ENCODE data around the gene PDIA3. TPM values are rescaled to one million over a fixed set of nuclear protein-coding genes. Genes with fewer than 3 reads are reported as not detected.
A peak's percentile ranks its signal among the peaks of the same experiment; 100 is the strongest.
"Not testable (repeated sequence)": the region's sequence is repeated elsewhere in the genome, so short reads cannot be mapped to it uniquely, and the experiment has no call there.

Gene PDIA3
- 100 to 1,000 TPM; 336 to 338 TPM for total RNA-seq
- polyA plus RNA-seq = 383 TPM

DNA sequence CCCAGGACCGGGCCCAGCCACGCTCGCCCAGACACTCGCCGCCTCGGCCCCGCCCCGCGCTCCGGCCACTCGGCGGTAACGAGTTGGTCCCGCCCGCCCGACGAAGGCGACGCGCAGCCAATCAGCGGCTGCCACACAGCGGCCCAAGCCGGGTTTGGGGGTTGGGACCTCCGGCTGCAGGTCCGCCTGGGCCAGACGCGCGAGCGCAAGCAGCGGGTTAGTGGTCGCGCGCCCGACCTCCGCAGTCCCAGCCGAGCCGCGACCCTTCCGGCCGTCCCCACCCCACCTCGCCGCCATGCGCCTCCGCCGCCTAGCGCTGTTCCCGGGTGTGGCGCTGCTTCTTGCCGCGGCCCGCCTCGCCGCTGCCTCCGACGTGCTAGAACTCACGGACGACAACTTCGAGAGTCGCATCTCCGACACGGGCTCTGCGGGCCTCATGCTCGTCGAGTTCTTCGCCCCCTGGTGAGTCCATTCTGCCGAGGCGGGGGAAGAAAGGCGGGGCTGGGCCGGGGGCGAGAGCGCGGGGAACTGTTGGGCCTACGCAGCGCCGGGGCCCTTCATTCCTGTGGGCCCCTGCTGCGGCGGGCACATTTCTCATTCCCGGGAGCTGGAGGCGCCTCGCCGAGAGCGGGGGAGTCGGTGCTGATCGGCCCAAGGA, at the start of gene PDIA3:
PDIA3 (plus strand) TSS at position 194 of the 658 bp plus-strand sequence; CDS start at position 296, 102 bp downstream.
- not testable (repeated sequence) for H3K27me3 Mint-ChIP-seq; H3K9me3 Mint-ChIP-seq; H3K9me3 ChIP-seq (ENCODE audit: low read length); H3K27me3 ChIP-seq (ENCODE audit: insufficient read depth, low read length, poor library complexity, severe bottlenecking); H3K36me3 ChIP-seq (ENCODE audit: insufficient read depth, low read length)
- Histone ChIP-seq H3K27ac (ENCODE audit: low read depth, low read length) (peak within 1 kb of the TSS; percentile 87), H3K4me1 (ENCODE audit: insufficient read depth, low read length) (peaks cover 31% of the 10 kb centered on the region), H3K4me3 (ENCODE audit: low read length) (peak within 1 kb of the TSS; percentile 97)
- POLR2A ChIA-PET = interaction anchor here (1.2 to 1.5 kb wide), 2 partner anchors 31 to 236 kb away, joined by 6 read pairs; partner anchors contain the start of gene ELL3
- H3K27ac Mint-ChIP-seq = peak within 1 kb of the TSS; percentile 94 to 99 (median 98)
- DNase-seq = peak; percentile 80 to 91 (median 87)
- CTCF ChIA-PET = interaction anchor here (1.9 kb wide), 1 partner anchor 31 kb away, joined by 5 read pairs; the partner anchor contains the start of gene ELL3
- peaks cover 0 to 17% (median 2%) of the 10 kb centered on the region in 3 donors for H3K36me3 Mint-ChIP-seq
- H3K4me3 Mint-ChIP-seq = peak within 1 kb of the TSS; percentile 92 to 98 (median 97)
- H3K4me1 Mint-ChIP-seq = peaks cover 31 to 47% (median 42%) of the 10 kb centered on the region in 3 donors

DNA sequence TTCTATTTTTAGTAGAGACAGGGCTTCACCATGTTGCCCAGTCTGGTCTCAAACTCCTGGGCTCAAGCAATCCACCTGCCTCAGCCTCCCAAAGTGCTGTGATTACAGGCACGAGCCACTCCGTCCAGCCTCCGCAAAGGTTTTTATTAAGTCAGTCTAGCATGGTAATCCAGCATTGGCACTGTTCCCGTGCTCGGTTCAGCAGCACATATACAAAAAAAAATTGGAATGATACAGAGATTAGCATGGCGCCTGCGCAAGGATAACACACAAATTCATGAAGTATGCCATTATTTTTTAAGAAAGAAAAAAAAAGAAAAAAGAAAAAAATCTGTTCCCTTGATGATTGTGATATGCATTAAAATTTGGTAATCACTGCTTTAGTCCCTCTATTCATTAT, 44.1 kb upstream of the PDIA3 start:
- Mint-ChIP-seq H3K36me3 (no peaks in the 10 kb centered on the region), H3K9me3 (no peaks in the 10 kb centered on the region), H3K4me1 (no peaks in the 10 kb centered on the region), H3K27ac (no peak overlapping the region), H3K4me3 (no peak overlapping the region), H3K27me3 (peaks cover 15 to 18% of the 10 kb centered on the region in 2 donors)
- no peak overlapping the region for H3K27ac ChIP-seq (ENCODE audit: low read depth, low read length)
- peaks cover 6% of the 10 kb centered on the region for H3K27me3 ChIP-seq (ENCODE audit: insufficient read depth, low read length, poor library complexity, severe bottlenecking)
- no peaks in the 10 kb centered on the region for H3K36me3 ChIP-seq (ENCODE audit: insufficient read depth, low read length)
- H3K4me1 ChIP-seq (ENCODE audit: insufficient read depth, low read length) = no peaks in the 10 kb centered on the region
- no peaks in the 10 kb centered on the region for H3K9me3 ChIP-seq (ENCODE audit: low read length)
- CTCF ChIA-PET = no interaction called here
- DNase-seq = no peak
- no peak overlapping the region for H3K4me3 ChIP-seq (ENCODE audit: low read length)
- POLR2A ChIA-PET = no interaction called here

DNA sequence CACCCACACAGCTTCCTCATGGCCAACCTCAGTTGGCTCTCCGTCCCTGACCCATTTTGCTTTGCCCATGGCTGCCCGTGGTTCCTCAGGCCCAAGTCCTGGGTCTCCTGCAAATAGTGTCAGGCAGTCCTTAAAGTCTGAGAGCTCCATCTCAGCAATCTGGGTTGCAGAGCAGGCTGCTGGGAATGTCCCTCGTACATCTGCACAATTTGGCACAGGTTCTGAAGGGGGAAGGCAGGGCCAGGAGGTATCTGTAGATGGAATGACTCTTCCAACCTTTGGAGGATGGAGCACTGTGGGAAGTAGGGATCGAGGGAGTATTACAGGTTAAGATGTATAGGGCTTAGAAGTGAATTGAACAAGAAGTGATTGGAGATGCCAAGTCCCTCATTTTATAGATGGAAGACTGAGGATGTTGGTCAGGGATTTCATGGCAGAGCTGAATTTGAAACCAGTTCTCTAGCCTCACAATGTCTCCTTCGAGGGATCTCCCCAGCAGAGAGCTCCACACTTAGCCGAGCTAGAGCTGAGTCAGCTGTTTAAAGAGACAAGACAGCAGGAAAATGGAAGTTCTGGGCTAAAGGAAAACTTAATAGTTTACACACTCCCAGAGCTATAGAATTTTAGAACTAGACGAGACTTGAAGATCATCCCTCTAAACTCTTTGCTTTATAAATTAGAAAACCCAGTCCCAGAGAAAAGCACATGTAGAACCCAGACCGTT, 43.4 kb upstream of the PDIA3 start:
- Histone ChIP-seq H3K4me1 (ENCODE audit: insufficient read depth, low read length) (no peaks in the 10 kb centered on the region), H3K36me3 (ENCODE audit: insufficient read depth, low read length) (no peaks in the 10 kb centered on the region), H3K27ac (ENCODE audit: low read depth, low read length) (no peak overlapping the region), H3K9me3 (ENCODE audit: low read length) (no peaks in the 10 kb centered on the region), H3K4me3 (ENCODE audit: low read length) (no peak overlapping the region), H3K27me3 (ENCODE audit: insufficient read depth, low read length, poor library complexity, severe bottlenecking) (peaks cover 6% of the 10 kb centered on the region)
- Mint-ChIP-seq H3K36me3 (no peaks in the 10 kb centered on the region), H3K4me1 (no peaks in the 10 kb centered on the region), H3K9me3 (no peaks in the 10 kb centered on the region), H3K27ac (no peak overlapping the region), H3K4me3 (no peak overlapping the region), H3K27me3 (peaks cover 9 to 11% of the 10 kb centered on the region in 2 donors)
- CTCF ChIA-PET = no interaction called here
- POLR2A ChIA-PET = no interaction called here
- no peak for DNase-seq

- H3K27ac ChIP-seq (ENCODE audit: low read depth, low read length); H3K27me3 ChIP-seq (ENCODE audit: insufficient read depth, low read length, poor library complexity, severe bottlenecking); H3K4me3 ChIP-seq (ENCODE audit: low read length); DNase-seq; H3K36me3 Mint-ChIP-seq; H3K4me3 Mint-ChIP-seq; H3K27me3 Mint-ChIP-seq; H3K27ac Mint-ChIP-seq; H3K4me1 ChIP-seq (ENCODE audit: insufficient read depth, low read length); H3K9me3 Mint-ChIP-seq; POLR2A ChIA-PET; H3K4me1 Mint-ChIP-seq; H3K36me3 ChIP-seq (ENCODE audit: insufficient read depth, low read length); H3K9me3 ChIP-seq (ENCODE audit: low read length); CTCF ChIA-PET: not testable (repeated sequence)
These were observed 35.7 kb upstream of the PDIA3 start for GRCh38 chr15:43710431-43711131.

DNA sequence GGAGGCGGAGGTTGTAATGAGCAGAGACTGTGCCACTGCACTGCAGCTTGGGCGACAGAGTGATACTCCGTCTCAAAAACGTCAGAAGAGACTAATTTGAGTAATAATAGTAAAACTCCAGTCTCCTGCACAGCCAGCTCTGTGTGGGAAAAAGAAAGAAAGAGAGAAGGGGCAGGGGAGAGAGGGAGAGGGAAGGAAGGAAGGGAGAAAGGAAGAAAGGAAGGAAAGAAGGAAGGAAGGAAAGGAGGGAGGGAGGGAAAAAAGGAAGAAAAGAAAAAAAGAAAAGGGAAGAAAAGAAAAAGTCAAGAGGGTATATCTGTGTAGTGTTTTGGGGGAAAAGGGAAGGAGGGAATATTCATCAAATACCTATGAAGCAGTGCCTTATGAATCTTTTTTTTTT, 23.1 kb upstream of the PDIA3 start:
- CTCF ChIA-PET = no interaction called here
- H3K27me3 ChIP-seq (ENCODE audit: insufficient read depth, low read length, poor library complexity, severe bottlenecking) = no peaks in the 10 kb centered on the region
- no peaks in the 10 kb centered on the region for H3K4me1 Mint-ChIP-seq
- no peak overlapping the region for H3K4me3 Mint-ChIP-seq
- no peak for DNase-seq
- POLR2A ChIA-PET = no interaction called here
- no peaks in the 10 kb centered on the region for H3K9me3 ChIP-seq (ENCODE audit: low read length)
- H3K36me3 Mint-ChIP-seq = peaks cover 0 to 2% (median 0%) of the 10 kb centered on the region in 3 donors
- H3K4me3 ChIP-seq (ENCODE audit: low read length) = no peak overlapping the region
- no peak overlapping the region for H3K27ac Mint-ChIP-seq
- H3K4me1 ChIP-seq (ENCODE audit: insufficient read depth, low read length) = no peaks in the 10 kb centered on the region
- H3K36me3 ChIP-seq (ENCODE audit: insufficient read depth, low read length) = no peaks in the 10 kb centered on the region
- H3K27me3 Mint-ChIP-seq = peaks cover 5 to 8% of the 10 kb centered on the region in 2 donors
- no peaks in the 10 kb centered on the region for H3K9me3 Mint-ChIP-seq
- H3K27ac ChIP-seq (ENCODE audit: low read depth, low read length) = no peak overlapping the region

DNA sequence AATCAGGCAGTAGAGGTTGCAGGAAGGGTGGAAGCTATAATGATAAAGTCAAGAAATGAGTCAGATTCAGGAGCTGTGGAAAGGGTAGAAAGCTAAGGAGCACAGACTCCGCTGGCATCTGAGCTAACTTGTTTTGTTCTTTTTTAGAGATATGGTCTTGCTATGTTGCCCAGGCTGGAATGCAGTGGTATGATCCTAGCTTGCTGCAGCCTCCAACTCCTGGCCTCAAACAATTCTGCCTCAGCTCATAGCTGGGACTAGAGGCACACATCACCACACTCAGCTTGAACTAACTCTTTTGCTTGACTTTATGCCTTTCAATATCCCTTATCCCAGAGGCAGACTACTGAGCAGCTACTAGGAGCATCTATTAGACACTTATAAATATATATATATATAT, 19.9 kb upstream of the PDIA3 start:
- POLR2A ChIA-PET, CTCF ChIA-PET: not testable (repeated sequence)

GRCh38 chr15:43728053-43728725, 18.0 kb upstream of the PDIA3 start:
- H3K4me1 ChIP-seq (ENCODE audit: insufficient read depth, low read length); H3K27me3 ChIP-seq (ENCODE audit: insufficient read depth, low read length, poor library complexity, severe bottlenecking); H3K27ac ChIP-seq (ENCODE audit: low read depth, low read length); H3K9me3 Mint-ChIP-seq; DNase-seq; H3K36me3 Mint-ChIP-seq; CTCF ChIA-PET; H3K4me1 Mint-ChIP-seq; H3K9me3 ChIP-seq (ENCODE audit: low read length); H3K36me3 ChIP-seq (ENCODE audit: insufficient read depth, low read length); H3K4me3 Mint-ChIP-seq; POLR2A ChIA-PET; H3K27me3 Mint-ChIP-seq; H3K4me3 ChIP-seq (ENCODE audit: low read length): not testable (repeated sequence)
- peak overlapping the region in 1 of 8 donors; percentile 9 for H3K27ac Mint-ChIP-seq

More for the DNA sequence above, 19.9 kb upstream of the PDIA3 start:
- H3K27me3 ChIP-seq (ENCODE audit: insufficient read depth, low read length, poor library complexity, severe bottlenecking); DNase-seq; H3K27ac ChIP-seq (ENCODE audit: low read depth, low read length); H3K36me3 Mint-ChIP-seq; H3K27me3 Mint-ChIP-seq; H3K4me1 Mint-ChIP-seq; H3K9me3 Mint-ChIP-seq; H3K36me3 ChIP-seq (ENCODE audit: insufficient read depth, low read length); H3K9me3 ChIP-seq (ENCODE audit: low read length); H3K27ac Mint-ChIP-seq; H3K4me3 ChIP-seq (ENCODE audit: low read length); H3K4me1 ChIP-seq (ENCODE audit: insufficient read depth, low read length); H3K4me3 Mint-ChIP-seq: not testable (repeated sequence)

DNA sequence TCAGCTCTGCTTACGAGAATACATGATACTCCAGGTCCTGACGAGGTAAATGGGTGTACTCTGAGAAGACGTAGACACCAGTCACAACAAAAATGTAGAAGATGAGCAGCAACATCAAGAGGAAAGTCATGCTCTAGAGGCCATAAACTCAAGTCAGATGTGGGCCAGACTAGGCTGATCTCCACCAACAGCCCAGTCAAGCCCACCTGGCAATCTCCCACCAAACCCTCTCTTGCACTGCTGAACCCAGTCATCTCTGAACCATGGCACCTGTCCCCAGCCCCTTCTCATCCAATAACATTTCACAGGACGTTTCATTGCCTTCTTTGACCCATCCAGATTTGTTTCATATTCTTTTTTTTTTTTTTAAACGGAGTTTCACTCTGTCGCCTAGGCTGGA, 10.8 kb upstream of the PDIA3 start:
- Histone ChIP-seq H3K4me3 (ENCODE audit: low read length) (no peak overlapping the region), H3K36me3 (ENCODE audit: insufficient read depth, low read length) (no peaks in the 10 kb centered on the region), H3K9me3 (ENCODE audit: low read length) (no peaks in the 10 kb centered on the region), H3K4me1 (ENCODE audit: insufficient read depth, low read length) (no peaks in the 10 kb centered on the region), H3K27ac (ENCODE audit: low read depth, low read length) (no peak overlapping the region), H3K27me3 (ENCODE audit: insufficient read depth, low read length, poor library complexity, severe bottlenecking) (no peaks in the 10 kb centered on the region)
- DNase-seq = no peak
- POLR2A ChIA-PET = no interaction called here
- peaks cover 0 to 2% (median 0%) of the 10 kb centered on the region in 5 donors for H3K9me3 Mint-ChIP-seq
- no peak overlapping the region for H3K27ac Mint-ChIP-seq
- CTCF ChIA-PET = no interaction called here
- H3K4me1 Mint-ChIP-seq = no peaks in the 10 kb centered on the region
- no peak overlapping the region for H3K4me3 Mint-ChIP-seq
- H3K27me3 Mint-ChIP-seq = peaks cover 5 to 6% of the 10 kb centered on the region in 2 donors
- no peaks in the 10 kb centered on the region for H3K36me3 Mint-ChIP-seq
